ENCODE data around the gene CLIC5. TPM values are rescaled to one million over a fixed set of nuclear protein-coding genes. Genes with fewer than 3 reads are reported as not detected.

Gene CLIC5
- total and polyA plus RNA-seq, 9 donors: 8.5 to 15.4 (median 14.2) TPM

- Histone ChIP-seq H3K27ac (ENCODE audit: low read length) (no peak overlapping the region), H3K36me3 (ENCODE audit: control insufficient read depth, insufficient read depth, low read length) (no peaks in the 10 kb centered on the region), H3K9me3 (replicated peaks; ENCODE audit: control insufficient read depth, low read depth, low read length) (no peaks in the 10 kb centered on the region), H3K4me1 (ENCODE audit: control insufficient read depth, insufficient read depth, low read length) (peaks cover 3% of the 10 kb centered on the region), H3K4me3 (ENCODE audit: low read length) (no peak overlapping the region), H3K27me3 (ENCODE audit: control insufficient read depth, insufficient read depth, low read length) (no peaks in the 10 kb centered on the region)
- no peak for DNase-seq
- 90% methylated on average over 2 of the region's 7 CpGs for WGBS (ENCODE audit: insufficient coverage)
Measured at GRCh38 chr6:45956663-45957062, 59.0 kb downstream of the CLIC5 start.

GRCh38 chr6:45956176-45956575 is 59.5 kb downstream of the CLIC5 start:
- no peaks in the 10 kb centered on the region for H3K9me3 ChIP-seq (replicated peaks; ENCODE audit: control insufficient read depth, low read depth, low read length)
- peaks cover 3% of the 10 kb centered on the region for H3K4me1 ChIP-seq (ENCODE audit: control insufficient read depth, insufficient read depth, low read length)
- WGBS (ENCODE audit: insufficient coverage): no CpG with 5 or more reads among the region's 5 CpGs
- DNase-seq: no peak
- no peak overlapping the region for H3K27ac ChIP-seq (ENCODE audit: low read length)
- no peak overlapping the region for H3K4me3 ChIP-seq (ENCODE audit: low read length)
- H3K27me3 ChIP-seq (ENCODE audit: control insufficient read depth, insufficient read depth, low read length): no peaks in the 10 kb centered on the region
- no peaks in the 10 kb centered on the region for H3K36me3 ChIP-seq (ENCODE audit: control insufficient read depth, insufficient read depth, low read length)

- WGBS (ENCODE audit: insufficient coverage): no CpG with 5 or more reads among the region's 1 CpG
- peaks cover 3% of the 10 kb centered on the region for H3K4me1 ChIP-seq (ENCODE audit: control insufficient read depth, insufficient read depth, low read length)
- H3K36me3 ChIP-seq (ENCODE audit: control insufficient read depth, insufficient read depth, low read length): no peaks in the 10 kb centered on the region
- H3K27me3 ChIP-seq (ENCODE audit: control insufficient read depth, insufficient read depth, low read length): no peaks in the 10 kb centered on the region
- H3K27ac ChIP-seq (ENCODE audit: low read length): no peak overlapping the region
- H3K9me3 ChIP-seq (replicated peaks; ENCODE audit: control insufficient read depth, low read depth, low read length): no peaks in the 10 kb centered on the region
- H3K4me3 ChIP-seq (ENCODE audit: low read length): no peak overlapping the region
- DNase-seq: no peak
Measured at GRCh38 chr6:45955597-45955996, 60.1 kb downstream of the CLIC5 start.

- WGBS (ENCODE audit: insufficient coverage): 80% methylated on average over 1 of the region's 3 CpGs
- no peaks in the 10 kb centered on the region for H3K9me3 ChIP-seq (replicated peaks; ENCODE audit: control insufficient read depth, low read depth, low read length)
- H3K27me3 ChIP-seq (ENCODE audit: control insufficient read depth, insufficient read depth, low read length): no peaks in the 10 kb centered on the region
- no peak overlapping the region for H3K27ac ChIP-seq (ENCODE audit: low read length)
- H3K36me3 ChIP-seq (ENCODE audit: control insufficient read depth, insufficient read depth, low read length): no peaks in the 10 kb centered on the region
- H3K4me1 ChIP-seq (ENCODE audit: control insufficient read depth, insufficient read depth, low read length): no peaks in the 10 kb centered on the region
- no peak for DNase-seq
- H3K4me3 ChIP-seq (ENCODE audit: low read length): no peak overlapping the region
Measured at GRCh38 chr6:45952546-45952945, 63.1 kb downstream of the CLIC5 start.

- H3K27me3 ChIP-seq (ENCODE audit: control insufficient read depth, insufficient read depth, low read length): no peaks in the 10 kb centered on the region
- no peaks in the 10 kb centered on the region for H3K9me3 ChIP-seq (replicated peaks; ENCODE audit: control insufficient read depth, low read depth, low read length)
- H3K36me3 ChIP-seq (ENCODE audit: control insufficient read depth, insufficient read depth, low read length): no peaks in the 10 kb centered on the region
- no peak for DNase-seq
- H3K4me1 ChIP-seq (ENCODE audit: control insufficient read depth, insufficient read depth, low read length): no peaks in the 10 kb centered on the region
- H3K27ac ChIP-seq (ENCODE audit: low read length): no peak overlapping the region
- H3K4me3 ChIP-seq (ENCODE audit: low read length): no peak overlapping the region
- no CpG with 5 or more reads among the region's 7 CpGs for WGBS (ENCODE audit: insufficient coverage)
Measured at GRCh38 chr6:45952168-45952529, 63.5 kb downstream of the CLIC5 start.

GRCh38 chr6:45951321-45952167 is 64.1 kb downstream of the CLIC5 start:
- 67% methylated on average over 7 of the region's 11 CpGs for WGBS (ENCODE audit: insufficient coverage)
- Histone ChIP-seq H3K27ac (ENCODE audit: low read length) (no peak overlapping the region), H3K4me1 (ENCODE audit: control insufficient read depth, insufficient read depth, low read length) (no peaks in the 10 kb centered on the region), H3K9me3 (replicated peaks; ENCODE audit: control insufficient read depth, low read depth, low read length) (no peaks in the 10 kb centered on the region), H3K27me3 (ENCODE audit: control insufficient read depth, insufficient read depth, low read length) (no peaks in the 10 kb centered on the region), H3K4me3 (ENCODE audit: low read length) (no peak overlapping the region), H3K36me3 (ENCODE audit: control insufficient read depth, insufficient read depth, low read length) (peaks cover 2% of the 10 kb centered on the region)
- peak; percentile 71 for DNase-seq

- no peak overlapping the region for H3K27ac ChIP-seq (ENCODE audit: low read length)
- peaks cover 2% of the 10 kb centered on the region for H3K36me3 ChIP-seq (ENCODE audit: control insufficient read depth, insufficient read depth, low read length)
- WGBS (ENCODE audit: insufficient coverage): 60% methylated on average over 5 of the region's 7 CpGs
- H3K4me3 ChIP-seq (ENCODE audit: low read length): no peak overlapping the region
- no peak for DNase-seq
- no peaks in the 10 kb centered on the region for H3K4me1 ChIP-seq (ENCODE audit: control insufficient read depth, insufficient read depth, low read length)
- no peaks in the 10 kb centered on the region for H3K9me3 ChIP-seq (replicated peaks; ENCODE audit: control insufficient read depth, low read depth, low read length)
- H3K27me3 ChIP-seq (ENCODE audit: control insufficient read depth, insufficient read depth, low read length): no peaks in the 10 kb centered on the region
Measured at GRCh38 chr6:45949256-45949655, 66.4 kb downstream of the CLIC5 start.

- Histone ChIP-seq H3K27me3 (ENCODE audit: control insufficient read depth, insufficient read depth, low read length) (no peaks in the 10 kb centered on the region), H3K4me1 (ENCODE audit: control insufficient read depth, insufficient read depth, low read length) (no peaks in the 10 kb centered on the region), H3K27ac (ENCODE audit: low read length) (no peak overlapping the region), H3K4me3 (ENCODE audit: low read length) (no peak overlapping the region), H3K9me3 (replicated peaks; ENCODE audit: control insufficient read depth, low read depth, low read length) (no peaks in the 10 kb centered on the region), H3K36me3 (ENCODE audit: control insufficient read depth, insufficient read depth, low read length) (peaks cover 2% of the 10 kb centered on the region)
- DNase-seq: no peak
Measured at GRCh38 chr6:45947807-45948206, 67.9 kb downstream of the CLIC5 start.

- Histone ChIP-seq H3K9me3 (replicated peaks; ENCODE audit: control insufficient read depth, low read depth, low read length) (no peaks in the 10 kb centered on the region), H3K4me3 (ENCODE audit: low read length) (no peak overlapping the region), H3K4me1 (ENCODE audit: control insufficient read depth, insufficient read depth, low read length) (no peaks in the 10 kb centered on the region), H3K36me3 (ENCODE audit: control insufficient read depth, insufficient read depth, low read length) (peaks cover 2% of the 10 kb centered on the region), H3K27ac (ENCODE audit: low read length) (no peak overlapping the region), H3K27me3 (ENCODE audit: control insufficient read depth, insufficient read depth, low read length) (no peaks in the 10 kb centered on the region)
- 79% methylated on average over 4 of the region's 6 CpGs for WGBS (ENCODE audit: insufficient coverage)
- DNase-seq: peak; percentile 16
Measured at GRCh38 chr6:45946887-45947286, 68.8 kb downstream of the CLIC5 start.

GRCh38 chr6:45946352-45946751 is 69.3 kb downstream of the CLIC5 start:
- H3K4me1 ChIP-seq (ENCODE audit: control insufficient read depth, insufficient read depth, low read length): no peaks in the 10 kb centered on the region
- no peaks in the 10 kb centered on the region for H3K27me3 ChIP-seq (ENCODE audit: control insufficient read depth, insufficient read depth, low read length)
- 14% methylated on average over 1 of the region's 3 CpGs for WGBS (ENCODE audit: insufficient coverage)
- H3K9me3 ChIP-seq (replicated peaks; ENCODE audit: control insufficient read depth, low read depth, low read length): no peaks in the 10 kb centered on the region
- H3K36me3 ChIP-seq (ENCODE audit: control insufficient read depth, insufficient read depth, low read length): peaks cover 3% of the 10 kb centered on the region
- no peak overlapping the region for H3K4me3 ChIP-seq (ENCODE audit: low read length)
- peak overlapping the region; percentile 29 for H3K27ac ChIP-seq (ENCODE audit: low read length)
- DNase-seq: peak; percentile 82

GRCh38 chr6:45942953-45943352 is 72.7 kb downstream of the CLIC5 start:
- H3K4me3 ChIP-seq (ENCODE audit: low read length): no peak overlapping the region
- no peak overlapping the region for H3K27ac ChIP-seq (ENCODE audit: low read length)
- no peaks in the 10 kb centered on the region for H3K4me1 ChIP-seq (ENCODE audit: control insufficient read depth, insufficient read depth, low read length)
- WGBS (ENCODE audit: insufficient coverage): 80% methylated on average over 2 of the region's 3 CpGs
- H3K36me3 ChIP-seq (ENCODE audit: control insufficient read depth, insufficient read depth, low read length): peaks cover 7% of the 10 kb centered on the region
- H3K9me3 ChIP-seq (replicated peaks; ENCODE audit: control insufficient read depth, low read depth, low read length): no peaks in the 10 kb centered on the region
- peaks cover 5% of the 10 kb centered on the region for H3K27me3 ChIP-seq (ENCODE audit: control insufficient read depth, insufficient read depth, low read length)
- DNase-seq: no peak

Measured in muscle of leg (tissue), 11 donors.